GM19193 (cell line): ENCODE results near the gene COA1.

Experiments used
- POLR2A ChIP-seq: IDR thresholded peaks from 4 replicates; pipeline ENCODE4 v1.6.1; 2011; ENCODE audit not compliant: insufficient read depth, insufficient read length; ENCODE audit errors: extremely low read depth

Gene COA1, protein sequence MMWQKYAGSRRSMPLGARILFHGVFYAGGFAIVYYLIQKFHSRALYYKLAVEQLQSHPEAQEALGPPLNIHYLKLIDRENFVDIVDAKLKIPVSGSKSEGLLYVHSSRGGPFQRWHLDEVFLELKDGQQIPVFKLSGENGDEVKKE

DNA sequence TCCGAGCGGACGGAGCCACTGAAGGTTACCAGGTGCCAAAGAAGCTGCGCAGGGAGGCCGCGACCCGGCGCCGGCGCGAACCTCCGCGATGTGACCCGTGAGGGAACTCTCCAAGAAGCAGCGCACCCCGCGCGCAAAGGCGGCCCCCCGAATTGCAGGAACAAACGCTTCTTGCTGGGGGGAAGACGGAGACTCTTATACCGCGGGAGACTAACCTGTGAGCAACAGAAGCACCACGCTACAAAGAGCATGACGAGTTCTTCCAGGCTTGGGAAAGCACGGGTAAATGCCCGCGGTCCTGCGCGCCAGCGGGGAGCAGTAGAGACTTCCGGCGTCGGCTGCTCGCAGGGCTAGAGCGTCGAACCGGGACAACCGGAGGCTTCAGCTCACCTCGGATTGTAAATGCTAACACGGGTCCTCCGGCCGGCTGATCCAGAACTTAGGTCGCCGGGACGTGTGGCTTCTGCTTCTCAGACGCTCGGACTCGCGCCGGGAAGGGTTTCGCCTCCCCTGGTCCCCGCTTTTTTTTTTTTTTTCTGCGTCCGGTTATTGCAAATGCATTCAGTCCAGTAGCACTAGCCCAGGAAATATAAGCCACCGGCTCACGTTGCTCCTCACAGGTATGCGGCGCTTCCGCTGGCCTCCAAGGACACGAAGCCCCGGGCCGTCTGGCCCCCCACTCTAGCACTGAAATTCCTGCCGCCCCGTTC is at the start of gene COA1:
TSS of gene COA1 (minus strand) at position 310 of the 710 bp plus-strand sequence. CDS start 80,909 bp downstream, outside the sequence.
- TF ChIP-seq POLR2A, result peak; percentile 94

DNA sequence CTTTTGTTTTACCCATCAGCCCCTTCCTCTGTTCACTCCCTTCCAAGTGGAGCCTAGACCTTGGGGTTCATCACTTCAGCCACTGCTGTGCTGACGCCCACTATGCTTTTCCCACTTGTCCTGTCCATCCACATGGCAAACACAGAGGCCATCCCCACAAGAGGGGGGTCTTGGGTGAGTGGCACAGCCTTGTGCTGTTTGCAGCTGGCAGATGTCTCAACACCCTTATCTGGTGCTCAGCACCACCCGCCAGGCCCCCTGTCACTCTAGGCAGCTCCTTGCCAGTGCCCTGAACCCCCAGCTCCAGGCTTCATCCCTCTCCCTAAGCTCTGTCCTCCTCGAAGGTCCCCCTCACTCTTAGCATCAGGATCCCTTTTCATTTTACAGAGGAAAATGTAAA is 42.2 kb upstream of the COA1 start:
- no peak for TF ChIP-seq POLR2A

DNA sequence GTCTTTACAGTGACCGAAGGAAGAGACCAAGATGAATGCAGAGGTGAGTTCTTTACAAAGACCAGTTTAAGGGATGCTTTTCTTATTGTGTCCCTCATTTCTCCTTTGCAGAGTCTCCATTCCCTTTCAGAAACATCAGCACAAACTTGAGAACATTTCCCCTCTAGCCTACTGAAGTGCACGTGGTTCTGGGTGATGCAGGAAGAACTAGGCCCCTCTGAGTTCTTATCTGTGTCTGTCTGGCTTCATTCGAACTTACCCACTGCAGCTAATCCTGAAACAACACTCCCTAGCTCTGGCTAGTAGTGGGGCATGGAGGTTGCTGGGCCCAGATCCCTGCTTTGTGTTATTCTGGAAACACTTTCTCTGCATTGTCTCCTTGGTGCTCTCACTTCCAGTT is 41.8 kb upstream of the COA1 start:
- no peak for TF ChIP-seq POLR2A

DNA sequence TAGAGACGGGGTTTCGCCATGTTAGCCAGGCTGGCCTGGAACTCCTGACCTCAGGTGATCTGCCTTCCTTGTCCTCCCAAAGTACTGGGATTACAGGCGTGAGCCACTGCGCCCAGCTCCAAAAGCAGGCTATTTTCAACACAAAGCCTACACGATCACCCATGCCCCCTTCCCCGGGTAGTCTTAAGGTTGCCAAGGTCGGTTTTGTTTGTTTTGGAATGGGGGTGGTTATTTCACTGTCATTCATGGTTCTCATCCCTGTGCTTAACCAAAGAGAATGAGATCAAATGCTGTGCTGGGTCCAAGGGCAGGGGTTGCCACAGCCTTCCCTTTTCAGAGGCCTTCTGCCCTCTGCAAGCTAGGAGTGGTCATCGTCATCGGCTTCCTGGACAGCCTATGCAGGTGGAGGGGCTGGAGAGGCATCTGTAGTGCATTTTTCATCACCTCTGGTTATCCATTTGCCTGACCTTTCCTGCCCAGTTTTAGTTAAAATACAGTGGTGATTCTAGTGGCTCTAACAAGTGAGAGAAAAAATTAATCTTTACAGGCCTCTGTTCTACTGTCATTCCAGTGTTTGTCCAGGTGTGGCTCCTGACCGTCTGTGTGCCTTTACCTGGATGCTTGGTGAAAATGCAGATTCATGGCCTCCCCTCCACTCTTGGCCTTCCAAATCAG is 40.6 kb upstream of the COA1 start:
- no peak for TF ChIP-seq POLR2A

DNA sequence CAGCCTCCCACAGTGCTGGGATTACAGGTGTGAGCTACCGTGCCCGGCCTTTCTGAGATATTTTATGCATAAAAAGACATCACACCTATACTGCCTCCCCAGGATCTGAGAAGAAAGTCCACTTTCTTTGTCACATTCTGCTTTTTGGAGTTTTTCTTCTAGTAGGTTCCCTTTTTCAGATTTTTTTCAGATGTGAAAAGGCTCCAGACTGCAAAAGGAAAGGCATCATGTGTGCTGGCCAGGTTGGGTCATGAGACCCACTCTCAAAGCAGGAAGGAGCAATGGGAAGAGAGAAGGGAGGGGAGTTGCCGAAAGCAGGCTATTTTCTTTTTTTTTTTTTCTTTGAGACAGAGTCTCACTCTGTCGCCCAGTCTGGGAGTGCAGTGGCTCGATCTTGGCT is 40.0 kb upstream of the COA1 start:
- TF ChIP-seq POLR2A, result no peak

DNA sequence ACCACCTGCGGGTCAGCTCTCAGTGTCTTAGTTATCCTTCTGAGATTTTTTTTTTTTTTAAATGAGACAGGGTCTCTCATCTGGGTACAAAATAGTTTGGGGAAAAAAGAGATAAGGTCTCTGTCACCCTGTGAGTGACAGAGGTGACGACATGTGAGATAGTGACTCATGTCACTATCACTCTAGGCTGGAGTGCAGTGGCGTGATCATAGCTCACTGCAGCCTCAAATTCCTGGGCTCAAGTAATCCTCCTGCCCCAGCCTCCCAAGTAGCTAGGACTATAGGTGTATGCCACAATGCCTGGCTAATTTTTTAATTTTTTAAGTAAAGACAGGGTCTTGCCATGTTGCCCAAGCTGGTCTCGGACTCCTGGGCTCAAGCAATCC is 39.6 kb upstream of the COA1 start:
- TF ChIP-seq POLR2A, result no peak

DNA sequence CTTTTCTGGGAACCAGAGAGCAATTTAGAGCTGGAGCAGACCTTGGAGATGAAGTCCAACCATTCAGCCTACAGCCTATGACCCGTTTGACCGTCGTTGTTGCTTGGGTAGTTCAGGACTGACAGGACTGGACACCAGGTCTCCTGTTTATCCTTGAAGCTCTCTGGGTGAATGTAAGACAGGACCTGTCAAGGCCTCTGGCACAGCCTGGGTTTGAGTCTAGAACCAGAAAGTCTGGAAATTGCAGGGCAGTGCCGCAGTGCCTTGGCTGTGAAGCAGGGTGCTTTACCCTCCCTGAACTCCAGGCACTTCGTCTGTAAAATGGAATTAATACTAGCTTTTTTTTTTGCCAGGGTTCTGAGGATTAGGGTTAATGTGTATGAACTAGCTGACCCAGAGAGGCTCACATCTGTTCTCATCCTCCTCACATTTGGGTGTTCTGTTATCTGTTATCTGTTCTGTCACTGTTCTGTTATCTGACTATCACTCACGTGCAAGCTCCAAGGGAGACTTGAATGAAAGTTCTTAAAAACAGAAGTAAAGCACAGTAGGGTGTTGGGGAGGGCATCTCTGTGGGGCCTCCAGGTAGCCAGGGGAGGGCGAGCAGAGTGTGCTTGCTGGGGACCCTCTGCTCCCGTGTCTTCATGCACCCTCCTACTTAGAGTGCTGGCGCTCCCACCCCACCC is 39.0 kb upstream of the COA1 start:
- TF ChIP-seq POLR2A, result no peak

DNA sequence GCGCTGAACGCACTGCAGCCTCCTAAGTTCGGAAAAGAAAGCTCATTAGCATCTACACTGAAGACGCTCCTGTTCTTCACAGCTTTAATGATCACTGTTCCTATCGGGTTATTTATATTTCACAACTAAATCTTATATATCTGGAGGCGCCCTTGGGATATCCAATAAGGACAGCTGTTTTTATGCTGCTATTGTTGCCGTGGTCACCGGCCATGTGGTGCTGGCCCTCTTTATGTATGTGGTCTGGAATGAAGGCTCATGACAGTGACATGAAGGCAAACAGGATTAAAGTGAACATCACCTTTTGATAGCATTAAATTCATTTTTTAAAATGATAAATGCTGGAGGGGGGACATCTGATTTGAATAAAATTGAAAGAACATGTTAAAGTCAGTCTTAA is 38.0 kb upstream of the COA1 start:
- no peak for TF ChIP-seq POLR2A

DNA sequence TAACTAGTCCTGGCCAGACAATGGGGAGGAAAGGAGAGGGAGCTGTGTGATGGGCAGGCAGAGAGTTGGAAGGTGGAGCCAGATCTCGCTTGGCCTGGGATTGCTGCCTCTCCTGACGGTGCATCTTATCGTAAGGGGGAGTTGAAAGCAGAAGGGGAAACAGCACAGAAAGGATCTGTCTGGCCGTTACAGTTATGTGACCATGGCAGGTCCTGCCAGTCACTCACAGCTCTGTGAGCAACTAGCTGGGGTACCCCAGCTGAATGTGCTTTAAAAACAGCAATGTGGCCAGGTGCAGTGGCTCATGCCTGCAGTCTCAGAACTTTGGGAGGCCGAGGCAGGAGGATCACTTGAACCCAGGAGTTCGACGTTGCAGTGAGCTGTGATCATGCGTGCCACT is 37.2 kb upstream of the COA1 start:
- TF ChIP-seq POLR2A, result no peak

DNA sequence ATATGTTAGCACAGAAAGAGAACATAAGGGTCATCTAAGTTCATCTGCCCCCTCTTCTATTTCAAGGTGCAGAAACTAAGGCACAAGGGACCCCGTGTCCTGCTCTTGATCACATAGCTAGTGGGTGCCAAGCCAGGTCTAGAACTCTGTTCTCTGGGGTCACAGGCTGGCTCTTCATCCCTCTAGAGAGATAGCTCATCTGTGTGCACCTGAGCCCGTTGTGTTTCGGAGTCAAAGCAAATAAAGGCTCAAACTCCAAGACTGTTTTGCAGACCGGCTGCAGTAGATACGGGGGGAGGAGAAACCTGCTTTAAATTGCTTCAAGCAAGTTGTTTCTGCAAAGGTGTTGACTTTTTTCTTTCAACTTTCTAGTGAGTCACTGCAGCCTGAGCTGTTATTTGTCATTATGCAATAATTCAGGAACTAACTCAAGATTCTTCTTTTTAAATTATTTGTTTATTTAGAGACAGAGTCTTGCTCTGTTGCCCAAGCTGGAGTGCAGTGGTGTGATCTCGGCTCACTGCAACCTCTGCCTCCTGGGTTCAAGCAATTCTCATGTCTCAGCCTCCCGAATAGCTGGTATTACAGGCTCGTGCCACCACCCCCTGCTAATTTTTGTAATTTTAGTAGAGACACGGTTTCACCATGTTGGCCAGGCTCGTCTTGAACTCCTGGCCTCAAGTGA is 35.6 kb upstream of the COA1 start:
- no peak for TF ChIP-seq POLR2A

DNA sequence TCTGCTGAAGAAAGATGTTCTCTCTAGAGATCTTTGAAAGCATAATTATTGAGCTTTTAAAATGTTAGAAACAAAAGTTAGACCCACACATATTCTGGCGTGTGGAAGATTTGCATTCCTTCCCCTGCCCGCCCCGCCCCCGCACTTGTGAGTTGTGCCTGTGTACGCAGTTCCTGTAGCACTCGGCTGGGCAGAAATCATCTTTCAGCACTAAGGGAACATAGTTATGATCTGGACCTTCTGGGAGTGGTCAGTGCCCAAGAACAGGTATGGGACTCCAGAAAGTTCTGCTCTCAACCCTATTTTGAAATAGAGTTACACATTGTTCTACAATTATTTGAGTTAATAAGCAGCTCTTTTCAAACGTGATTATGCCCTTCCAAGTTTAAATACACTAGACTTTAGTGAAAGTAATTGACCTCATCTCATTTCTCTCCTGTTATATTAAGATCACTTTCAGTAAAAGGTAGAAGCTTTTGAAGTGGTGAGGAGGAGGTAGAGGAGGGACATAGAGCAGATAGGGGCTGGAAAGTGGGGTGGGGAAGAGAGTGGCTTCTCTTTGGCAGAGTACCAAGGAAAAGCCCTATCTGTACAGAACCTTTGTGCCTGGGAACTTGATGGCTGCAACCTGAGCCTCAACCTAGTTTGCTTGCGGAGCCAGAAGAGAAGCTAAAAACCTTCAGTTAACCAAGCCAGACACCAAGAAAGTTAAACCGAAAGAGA is 34.9 kb upstream of the COA1 start:
- TF ChIP-seq POLR2A, result no peak

DNA sequence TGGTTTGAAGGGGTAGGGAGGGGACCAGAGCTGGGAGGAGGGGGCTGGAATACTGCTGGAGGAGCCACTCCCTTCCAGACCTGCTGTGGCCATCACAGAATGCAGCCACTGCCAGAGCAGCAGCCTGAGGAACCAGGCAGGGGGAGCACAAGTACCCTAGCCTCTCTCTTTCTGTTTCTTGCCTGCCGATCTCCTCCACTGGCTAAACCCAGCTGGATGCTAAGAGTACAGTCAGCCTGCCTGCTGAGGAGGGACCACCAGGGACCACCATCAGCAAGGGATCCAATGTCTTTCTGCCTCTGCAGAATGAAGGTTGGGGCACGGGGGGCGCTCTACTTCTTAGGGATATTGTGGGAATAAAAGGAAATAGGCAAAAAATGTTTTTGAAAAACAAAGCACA is 33.9 kb upstream of the COA1 start:
- no peak for TF ChIP-seq POLR2A

DNA sequence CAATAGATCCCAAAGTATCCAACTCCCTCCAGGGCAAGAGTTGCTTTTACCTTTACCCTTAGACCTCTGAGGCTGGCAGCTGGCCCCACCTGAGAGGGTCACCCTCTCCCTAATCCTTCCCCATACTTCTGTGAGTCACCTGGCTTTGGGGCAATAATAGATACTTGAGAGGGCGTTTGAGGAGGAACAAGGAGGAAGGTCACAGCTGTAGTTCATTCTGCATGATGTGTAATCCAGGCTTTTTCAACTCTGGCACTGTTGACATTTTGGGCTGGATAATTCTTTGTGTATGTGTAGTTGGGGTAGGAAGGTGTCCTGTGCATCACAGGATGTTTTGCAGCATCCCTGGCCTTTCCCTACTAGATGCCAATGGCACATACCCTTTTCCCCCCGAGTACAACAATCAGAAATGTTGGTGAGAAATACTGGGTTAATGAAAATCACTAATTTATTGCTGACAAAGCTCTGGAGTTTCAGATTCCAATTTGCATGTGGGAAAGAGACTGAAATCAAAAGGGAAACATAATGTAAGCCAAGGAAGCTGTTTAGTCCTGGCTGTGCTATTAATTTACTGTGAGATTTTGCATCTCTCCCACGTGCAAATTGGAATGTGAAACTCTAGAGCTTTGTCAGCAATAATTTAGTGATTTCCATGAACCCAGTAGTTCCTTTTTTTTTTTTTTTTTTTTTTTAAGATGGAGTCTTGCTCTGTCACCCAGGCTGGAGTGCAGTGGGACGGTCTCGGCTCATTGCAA is 32.8 kb upstream of the COA1 start:
- TF ChIP-seq POLR2A, result no peak

DNA sequence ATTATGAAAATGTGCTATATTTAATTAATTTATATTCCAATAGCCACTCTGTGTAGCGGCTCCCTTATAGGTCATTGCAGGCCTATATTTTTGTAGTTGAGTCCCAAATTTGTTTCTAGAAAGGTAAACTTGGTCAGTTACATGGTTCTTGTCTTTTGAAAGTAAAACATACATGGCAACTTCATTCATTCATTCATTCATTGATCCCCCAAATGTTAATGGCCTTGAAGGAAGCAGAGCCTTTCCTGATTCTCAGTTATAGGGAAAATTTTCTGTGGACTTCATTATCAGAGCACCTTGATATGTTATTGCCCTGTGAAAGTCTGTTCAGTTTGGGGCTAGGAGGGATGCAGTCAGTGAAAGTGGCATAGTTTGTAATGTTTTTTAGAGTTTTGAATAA is 32.1 kb upstream of the COA1 start:
- no peak for TF ChIP-seq POLR2A
